NCI-H82 treated with DMSO at 0.1 percent for 48 hours (cell line): Measurements from ENCODE around the gene DSCAM.

Source experiments
- DNase-seq: peaks from one replicate; lab custom pipeline; 2025; ENCODE audit not compliant: unreplicated experiment; lab: John Stamatoyannopoulos, UW

Gene DSCAM

GRCh38 chr21:40153351-40153750 lies 693.6 kb downstream of the DSCAM start:
- DNase-seq: no peak

GRCh38 chr21:40152476-40152875 lies 694.5 kb downstream of the DSCAM start:
- DNase-seq: no peak

GRCh38 chr21:40151611-40152010 lies 695.3 kb downstream of the DSCAM start:
- DNase-seq: no peak

- DNase-seq: no peak
Observed at GRCh38 chr21:40146216-40146837, 700.6 kb downstream of the DSCAM start.

- DNase-seq: peak; percentile 6
Observed at GRCh38 chr21:40143822-40144525, 703.0 kb downstream of the DSCAM start.

GRCh38 chr21:40141621-40142020 lies 705.3 kb downstream of the DSCAM start:
- DNase-seq: no peak

- DNase-seq: no peak
Observed at GRCh38 chr21:40140675-40141074, 706.3 kb downstream of the DSCAM start.

- DNase-seq: no peak
Observed at GRCh38 chr21:40139636-40140035, 707.3 kb downstream of the DSCAM start.

GRCh38 chr21:40136571-40136970 lies 710.4 kb downstream of the DSCAM start:
- DNase-seq: no peak

GRCh38 chr21:40134731-40135492 lies 712.0 kb downstream of the DSCAM start:
- no peak for DNase-seq

GRCh38 chr21:40130476-40130875 lies 716.5 kb downstream of the DSCAM start:
- no peak for DNase-seq

- no peak for DNase-seq
Observed at GRCh38 chr21:40129809-40130208, 717.1 kb downstream of the DSCAM start.

GRCh38 chr21:40128891-40129290 lies 718.1 kb downstream of the DSCAM start:
- no peak for DNase-seq

- DNase-seq: no peak
Observed at GRCh38 chr21:40120940-40121575, 725.9 kb downstream of the DSCAM start.

GRCh38 chr21:40118527-40118926 lies 728.4 kb downstream of the DSCAM start:
- no peak for DNase-seq

GRCh38 chr21:40117236-40117635 lies 729.7 kb downstream of the DSCAM start:
- DNase-seq: no peak

GRCh38 chr21:40115775-40116174 lies 731.2 kb downstream of the DSCAM start:
- no peak for DNase-seq

- no peak for DNase-seq
Observed at GRCh38 chr21:40102682-40103081, 744.3 kb downstream of the DSCAM start.

GRCh38 chr21:40099809-40100208 lies 747.1 kb downstream of the DSCAM start:
- DNase-seq: no peak

GRCh38 chr21:40095477-40095876 lies 751.5 kb downstream of the DSCAM start:
- DNase-seq: no peak

GRCh38 chr21:40080385-40080784 lies 766.6 kb downstream of the DSCAM start:
- DNase-seq: no peak

- no peak for DNase-seq
Observed at GRCh38 chr21:40074710-40075109, 772.2 kb downstream of the DSCAM start.
